Fibroblast of upper back skin (primary cell): Measurements from ENCODE around the gene DISC1.

ENCODE experiments used
- DNase-seq: peaks from one replicate; pipeline ENCODE4 v3.0.0-alpha.2; 2013

DISC1 gene

GRCh38 chr1:232057217-232057895, 430.8 kb downstream of the DISC1 start:
- DNase-seq = no peak

GRCh38 chr1:232057896-232058274, 431.3 kb downstream of the DISC1 start:
- no peak for DNase-seq

GRCh38 chr1:232059726-232060374, 433.3 kb downstream of the DISC1 start:
- no peak for DNase-seq

- no peak for DNase-seq
Observed at GRCh38 chr1:232062967-232063366, 436.4 kb downstream of the DISC1 start.

GRCh38 chr1:232066521-232066920, 439.9 kb downstream of the DISC1 start:
- DNase-seq = no peak

- DNase-seq = no peak
Observed at GRCh38 chr1:232074265-232074664, 447.7 kb downstream of the DISC1 start.

GRCh38 chr1:232077809-232078208, 451.2 kb downstream of the DISC1 start:
- DNase-seq = no peak

- peak; percentile 13 for DNase-seq
Observed at GRCh38 chr1:232084584-232085223, 458.1 kb downstream of the DISC1 start.

GRCh38 chr1:232090816-232091215, 464.2 kb downstream of the DISC1 start:
- DNase-seq = no peak
